Thoracic aorta (tissue), 2 donors: ENCODE data around the gene GIMD1. TPM values are rescaled to one million over a fixed set of nuclear protein-coding genes. Genes with fewer than 3 reads are reported as not detected.
A peak's percentile ranks its signal among the peaks of the same experiment; 100 is the strongest.
"Not testable (repeated sequence)": the region's sequence is repeated elsewhere in the genome, so short reads cannot be mapped to it uniquely, and the experiment has no call there.

Experiments
- ATAC-seq: fragments of 150-250 bp; one replicate; pipeline ENCODE4 v1.8.0; 2017; ENCODE audit warnings: low read depth; ENCODE audit not compliant: insufficient number of reproducible peaks, low FRiP score
- DNase-seq: peaks from one replicate; pipeline ENCODE4 v3.0.0-alpha.2; 2020; ENCODE audit warnings: low spot score
- H3K27ac ChIP-seq, 2 donors: fragments of 200-600 bp; sonication (generic); 1 replicate in 1 of 2; 2 replicates in 1 of 2; pipeline ENCODE4 v1.5.1; 2016; ENCODE audit warnings: mild to moderate bottlenecking in 2 of 2, moderate library complexity in 2 of 2
- H3K27me3 ChIP-seq: fragments of 200-600 bp; sonication (generic); replicated peaks from 2 replicates; pipeline ENCODE4 v1.6.0; 2016; ENCODE audit warnings: mild to moderate bottlenecking; ENCODE audit not compliant: insufficient read depth
- H3K36me3 ChIP-seq: fragments of 200-600 bp; sonication (generic); one replicate; pipeline ENCODE4 v1.5.1; 2016
- H3K4me1 ChIP-seq, 2 donors: fragments of 200-600 bp; sonication (generic); 1 replicate in 1 of 2; 2 replicates in 1 of 2; pipeline versions ENCODE4 v1.5.1 to v1.6.0; 2016; ENCODE audit warnings: low read depth in 2 of 2, mild to moderate bottlenecking in 1 of 2; ENCODE audit not compliant: control insufficient read depth in 1 of 2
- H3K4me3 ChIP-seq: fragments of 200-600 bp; sonication (generic); 2 replicates; pipeline ENCODE4 v1.5.1; 2016; ENCODE audit warnings: mild to moderate bottlenecking
- H3K9me3 ChIP-seq: fragments of 200-600 bp; sonication (generic); 2 replicates; pipeline ENCODE4 v1.5.1; 2016
- CTCF ChIP-seq: fragments of 200-600 bp; sonication (generic); IDR thresholded peaks from one replicate; pipeline ENCODE4 v1.5.1; 2019; ENCODE audit warnings: antibody characterized with exemption
- total RNA-seq, 2 donors: library from RNA; depleted of rRNA; stranded (reverse); fragments of >200 nt; gene quantifications; one replicate each; pipeline versions ENCODE4 v1.1.0 to v1.2.3, GENCODE V29; 2016

The GIMD1 gene
- total RNA-seq, 2 donors from 2014 or later, result not detected

- H3K4me1 ChIP-seq, result no peaks in the 10 kb centered on the region
- H3K9me3 ChIP-seq, result no peaks in the 10 kb centered on the region
- H3K4me3 ChIP-seq, result no peak overlapping the region
- TF ChIP-seq CTCF, result no peak
- H3K36me3 ChIP-seq, result peaks cover 44% of the 10 kb centered on the region
- no peak for ATAC-seq
- no peaks in the 10 kb centered on the region for H3K27me3 ChIP-seq
- H3K27ac ChIP-seq, result no peak overlapping the region
- DNase-seq, result no peak
Observed at GRCh38 chr4:106334741-106335470, 33.7 kb downstream of the GIMD1 start.

GRCh38 chr4:106333186-106333585 is 35.4 kb downstream of the GIMD1 start:
- peaks cover 42% of the 10 kb centered on the region for H3K36me3 ChIP-seq
- DNase-seq (no peak), ATAC-seq (no peak)
- no peaks in the 10 kb centered on the region for H3K4me1 ChIP-seq
- no peak overlapping the region for H3K27ac ChIP-seq
- no peaks in the 10 kb centered on the region for H3K27me3 ChIP-seq
- no peak for TF ChIP-seq CTCF
- H3K4me3 ChIP-seq, result no peak overlapping the region
- H3K9me3 ChIP-seq, result no peaks in the 10 kb centered on the region

- H3K27ac ChIP-seq, result no peak overlapping the region
- no peak overlapping the region for H3K4me3 ChIP-seq
- DNase-seq (no peak), ATAC-seq (no peak)
- no peaks in the 10 kb centered on the region for H3K9me3 ChIP-seq
- H3K36me3 ChIP-seq, result peaks cover 41% of the 10 kb centered on the region
- H3K4me1 ChIP-seq, result peaks cover 0 to 4% of the 10 kb centered on the region in 2 donors
- peak; percentile 56 for TF ChIP-seq CTCF
- H3K27me3 ChIP-seq, result no peaks in the 10 kb centered on the region
Observed at GRCh38 chr4:106329041-106329618, 39.4 kb downstream of the GIMD1 start.

- H3K27ac ChIP-seq, result no peak overlapping the region
- no peak overlapping the region for H3K4me3 ChIP-seq
- no peaks in the 10 kb centered on the region for H3K27me3 ChIP-seq
- peaks cover 22% of the 10 kb centered on the region for H3K36me3 ChIP-seq
- H3K9me3 ChIP-seq, result no peaks in the 10 kb centered on the region
- DNase-seq (no peak), ATAC-seq (no peak)
- H3K4me1 ChIP-seq, result peaks cover 11 to 14% of the 10 kb centered on the region in 2 donors
- no peak for TF ChIP-seq CTCF
Observed at GRCh38 chr4:106325800-106326199, 42.8 kb downstream of the GIMD1 start.

GRCh38 chr4:106323119-106323518 is 45.5 kb downstream of the GIMD1 start:
- peaks cover 15% of the 10 kb centered on the region for H3K36me3 ChIP-seq
- no peak for TF ChIP-seq CTCF

GRCh38 chr4:106321814-106322213 is 46.8 kb downstream of the GIMD1 start:
- H3K36me3 ChIP-seq, H3K27me3 ChIP-seq, H3K9me3 ChIP-seq, DNase-seq, H3K4me3 ChIP-seq, ATAC-seq, H3K27ac ChIP-seq: not testable (repeated sequence)
- peaks cover 22 to 43% of the 10 kb centered on the region in 2 donors for H3K4me1 ChIP-seq

More at GRCh38 chr4:106323119-106323518, 45.5 kb downstream of the GIMD1 start:
- Histone ChIP-seq H3K4me1 (peaks cover 13 to 31% of the 10 kb centered on the region in 2 donors), H3K4me3 (no peak overlapping the region), H3K9me3 (no peaks in the 10 kb centered on the region), H3K27me3 (no peaks in the 10 kb centered on the region), H3K27ac (no peak overlapping the region)
- no peak for DNase-seq
- ATAC-seq, result no peak

GRCh38 chr4:106321168-106321567 is 47.4 kb downstream of the GIMD1 start:
- not testable (repeated sequence) for H3K36me3 ChIP-seq, H3K4me3 ChIP-seq, DNase-seq, H3K9me3 ChIP-seq, H3K27me3 ChIP-seq, ATAC-seq, H3K27ac ChIP-seq
- peaks cover 22 to 43% of the 10 kb centered on the region in 2 donors for H3K4me1 ChIP-seq
